Muscle layer of duodenum (tissue), 2 donors: Measurements from ENCODE around the gene CMTR1.

Experiments
- H3K27ac ChIP-seq: one replicate; pipeline ENCODE4 v1.7.0; 2013; ENCODE audit warnings: mild to moderate bottlenecking, low read length
- H3K27me3 ChIP-seq: one replicate; pipeline ENCODE4 v1.7.0; 2013; ENCODE audit warnings: low read depth, mild to moderate bottlenecking, control low read depth, low read length
- H3K36me3 ChIP-seq, 2 donors: one replicate each; pipeline ENCODE4 v1.7.0; 2013; ENCODE audit warnings: low read length in 2 of 2, control low read depth in 1 of 2, mild to moderate bottlenecking in 1 of 2; ENCODE audit not compliant: insufficient read depth in 2 of 2, control insufficient read depth in 1 of 2
- H3K4me1 ChIP-seq, 2 donors: one replicate each; pipeline ENCODE4 v1.7.0; 2013; ENCODE audit warnings: low read length in 2 of 2, mild to moderate bottlenecking in 2 of 2, control low read depth in 1 of 2, moderate library complexity in 1 of 2; ENCODE audit not compliant: insufficient read depth in 2 of 2, control insufficient read depth in 1 of 2
- H3K4me3 ChIP-seq, 2 donors: one replicate each; pipeline ENCODE4 v1.7.0; 2013; ENCODE audit warnings: low read length in 2 of 2, low read depth in 1 of 2, mild to moderate bottlenecking in 1 of 2
- H3K9me3 ChIP-seq, 2 donors: one replicate each; pipeline ENCODE4 v1.7.0; 2013; ENCODE audit warnings: low read length in 2 of 2, control low read depth in 1 of 2, mild to moderate bottlenecking in 1 of 2; ENCODE audit not compliant: control insufficient read depth in 1 of 2
- donor health status: healthy.

The CMTR1 gene

DNA sequence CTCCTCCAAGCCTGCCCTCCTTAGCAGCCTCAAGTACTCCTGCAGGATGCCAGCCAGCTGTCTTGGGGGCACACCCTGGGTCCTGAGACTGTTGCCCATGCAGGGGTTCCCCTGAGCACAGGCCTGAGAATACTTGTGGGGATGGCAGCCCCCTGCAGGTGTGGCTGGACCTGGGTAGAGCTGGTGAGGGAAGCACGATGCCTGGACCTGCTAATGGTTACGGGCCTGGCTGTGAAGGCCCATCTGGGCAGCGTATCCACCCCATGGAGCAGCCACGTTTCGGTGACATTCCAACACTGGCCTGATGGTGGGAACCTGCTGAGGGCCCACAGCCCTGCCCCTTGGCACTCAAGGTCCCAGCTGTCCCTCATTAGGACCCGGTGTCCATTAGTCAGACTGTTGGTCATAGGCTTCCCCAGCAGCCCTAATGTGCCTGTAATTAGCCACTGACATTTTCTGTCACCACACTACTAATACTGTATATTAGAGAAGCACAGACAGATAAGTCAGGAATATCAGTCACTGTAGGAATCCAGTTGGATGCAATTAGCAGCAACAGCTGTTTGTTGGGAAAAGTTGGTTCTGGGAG, 46.3 kb downstream of the CMTR1 start:
- Histone ChIP-seq H3K27me3 (no peaks in the 10 kb centered on the region), H3K9me3 (no peaks in the 10 kb centered on the region), H3K4me3 (no peak overlapping the region), H3K36me3 (peaks cover 57 to 94% of the 10 kb centered on the region in 2 donors), H3K4me1 (peaks cover 0 to 12% of the 10 kb centered on the region in 2 donors), H3K27ac (no peak overlapping the region)

GRCh38 chr6:37480118-37480736, 47.2 kb downstream of the CMTR1 start:
- Histone ChIP-seq H3K4me1 (peaks cover 0 to 12% of the 10 kb centered on the region in 2 donors), H3K9me3 (no peaks in the 10 kb centered on the region), H3K4me3 (no peak overlapping the region), H3K27ac (no peak overlapping the region), H3K36me3 (peaks cover 48 to 87% of the 10 kb centered on the region in 2 donors), H3K27me3 (no peaks in the 10 kb centered on the region)

DNA sequence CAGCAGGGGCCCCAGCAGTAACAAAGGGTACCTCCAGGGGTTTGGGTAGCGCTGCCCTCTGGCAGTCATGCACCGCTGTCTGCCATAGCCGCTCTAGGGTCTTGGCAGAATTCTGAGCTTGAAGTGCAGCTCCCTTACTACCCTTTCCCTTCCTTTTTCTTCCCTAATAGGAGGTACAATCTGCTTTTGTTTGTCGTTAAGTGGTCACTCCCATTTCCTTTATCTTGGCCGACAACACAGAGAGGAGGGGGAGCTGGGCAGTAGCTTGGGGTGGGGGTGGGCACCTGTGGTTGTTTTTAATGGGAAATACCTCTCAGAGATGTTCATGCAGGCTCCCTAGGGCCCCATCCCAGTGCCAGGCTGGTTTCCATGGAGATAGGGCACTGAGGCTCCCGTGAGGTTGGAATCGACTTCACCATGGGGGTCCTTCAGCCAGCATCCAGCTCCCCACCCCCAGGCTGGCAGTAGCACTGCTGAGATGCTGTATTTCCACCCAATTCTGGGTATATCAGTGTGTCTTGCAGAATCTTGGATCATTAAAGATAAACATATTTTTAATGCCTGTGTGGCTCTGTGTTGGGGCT, 48.0 kb downstream of the CMTR1 start:
- peaks cover 42 to 78% of the 10 kb centered on the region in 2 donors for H3K36me3 ChIP-seq
- H3K9me3 ChIP-seq = no peaks in the 10 kb centered on the region
- no peaks in the 10 kb centered on the region for H3K27me3 ChIP-seq
- peaks cover 0 to 12% of the 10 kb centered on the region in 2 donors for H3K4me1 ChIP-seq
- no peak overlapping the region for H3K4me3 ChIP-seq
- no peak overlapping the region for H3K27ac ChIP-seq

DNA sequence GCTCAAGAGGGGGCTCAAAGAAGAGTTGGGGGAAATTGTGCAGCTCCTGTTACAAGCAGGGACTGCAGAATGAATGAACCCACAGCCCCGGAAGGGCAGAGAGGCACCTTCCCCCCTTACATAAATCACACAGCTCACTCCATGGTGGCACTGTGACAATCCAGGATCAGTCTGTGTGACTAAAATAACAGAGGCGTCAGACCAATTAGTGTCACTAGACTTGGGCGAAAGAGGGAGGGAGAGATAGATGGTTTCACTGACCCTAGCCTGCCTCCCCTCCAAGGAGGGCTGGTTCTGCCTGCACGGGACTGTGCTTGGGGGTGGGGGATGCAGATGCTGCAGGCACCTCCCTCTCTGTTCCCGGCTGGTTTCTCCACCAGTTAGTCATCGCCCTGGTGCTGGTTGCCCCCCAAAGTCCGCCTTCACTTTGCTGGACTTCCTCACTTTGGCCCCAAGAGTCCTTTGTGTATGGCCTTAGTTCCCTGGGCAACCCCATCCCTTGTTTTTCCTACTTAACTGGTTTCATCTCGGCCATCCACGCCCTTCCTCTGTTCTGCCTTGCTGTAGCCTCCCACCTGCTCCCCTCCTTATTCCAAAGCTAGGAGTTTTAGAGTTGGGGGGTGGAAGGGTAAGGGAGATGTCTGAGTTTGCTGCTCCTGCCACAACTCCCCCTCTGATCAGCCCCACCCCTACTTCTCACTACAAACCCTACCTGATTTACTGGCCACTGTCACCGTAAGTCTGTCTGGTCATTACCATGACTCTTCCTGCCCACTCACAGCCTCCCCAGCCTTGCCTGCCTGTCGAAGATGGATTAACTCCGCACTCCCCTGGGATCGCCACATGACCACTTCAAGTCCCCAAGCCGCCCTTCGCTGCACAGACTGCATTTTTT, 48.9 kb downstream of the CMTR1 start:
- Histone ChIP-seq H3K36me3 (peaks cover 36 to 70% of the 10 kb centered on the region in 2 donors), H3K27ac (no peak overlapping the region), H3K9me3 (no peaks in the 10 kb centered on the region)

DNA sequence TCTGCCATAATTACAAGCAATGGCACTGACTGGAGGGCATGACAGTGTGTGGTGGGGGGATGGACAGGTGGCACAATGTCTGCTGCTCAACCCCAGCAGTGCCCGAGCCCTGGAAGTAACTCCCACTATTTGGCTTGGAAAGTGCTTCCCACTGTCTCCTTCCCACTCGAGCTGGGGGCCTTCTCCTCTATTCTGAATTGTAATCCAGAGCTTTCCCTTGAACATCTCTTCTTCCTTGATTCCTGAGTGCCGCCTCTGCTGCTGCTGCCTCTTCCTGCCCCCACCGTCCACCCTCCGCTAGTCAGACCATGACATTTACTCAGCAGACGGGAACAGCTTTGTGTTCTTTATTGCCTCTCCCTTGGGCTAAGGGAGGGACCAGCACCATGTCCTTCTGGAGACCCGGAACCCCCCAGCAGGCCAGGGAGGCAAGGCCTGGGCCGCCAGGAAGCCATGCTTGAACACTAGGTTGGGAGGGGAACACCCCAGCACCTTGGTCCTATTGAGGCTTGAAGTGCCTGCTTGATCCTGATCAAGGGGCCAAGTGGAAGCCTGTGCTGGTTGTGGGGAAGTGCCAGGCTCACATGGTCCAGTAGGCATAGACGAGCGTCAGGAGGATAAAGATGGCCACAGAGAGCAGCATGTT, 49.7 kb downstream of the CMTR1 start:
- H3K4me3 ChIP-seq = no peak overlapping the region
- peaks cover 0 to 12% of the 10 kb centered on the region in 2 donors for H3K4me1 ChIP-seq
- no peak overlapping the region for H3K27ac ChIP-seq
- H3K27me3 ChIP-seq = no peaks in the 10 kb centered on the region
- peaks cover 34 to 63% of the 10 kb centered on the region in 2 donors for H3K36me3 ChIP-seq
- no peaks in the 10 kb centered on the region for H3K9me3 ChIP-seq

More for the DNA sequence above, 48.9 kb downstream of the CMTR1 start:
- Histone ChIP-seq H3K27me3 (no peaks in the 10 kb centered on the region), H3K4me1 (peaks cover 0 to 12% of the 10 kb centered on the region in 2 donors), H3K4me3 (no peak overlapping the region)

GRCh38 chr6:37483252-37483901, 50.4 kb downstream of the CMTR1 start:
- H3K27me3 ChIP-seq = no peaks in the 10 kb centered on the region
- peaks cover 0 to 12% of the 10 kb centered on the region in 2 donors for H3K4me1 ChIP-seq
- no peak overlapping the region for H3K27ac ChIP-seq
- H3K4me3 ChIP-seq = no peak overlapping the region
- no peaks in the 10 kb centered on the region for H3K9me3 ChIP-seq
- H3K36me3 ChIP-seq = peaks cover 33 to 56% of the 10 kb centered on the region in 2 donors

- Histone ChIP-seq H3K27me3 (no peaks in the 10 kb centered on the region), H3K9me3 (no peaks in the 10 kb centered on the region), H3K27ac (no peak overlapping the region), H3K4me3 (no peak overlapping the region), H3K36me3 (peaks cover 27 to 48% of the 10 kb centered on the region in 2 donors), H3K4me1 (peaks cover 0 to 12% of the 10 kb centered on the region in 2 donors)
Observed at GRCh38 chr6:37483917-37484785, 51.1 kb downstream of the CMTR1 start.

- peaks cover 0 to 12% of the 10 kb centered on the region in 2 donors for H3K4me1 ChIP-seq
- H3K4me3 ChIP-seq = no peak overlapping the region
- no peak overlapping the region for H3K27ac ChIP-seq
- no peaks in the 10 kb centered on the region for H3K9me3 ChIP-seq
- H3K36me3 ChIP-seq = peaks cover 20 to 42% of the 10 kb centered on the region in 2 donors
- no peaks in the 10 kb centered on the region for H3K27me3 ChIP-seq
Observed at GRCh38 chr6:37484786-37485170, 51.8 kb downstream of the CMTR1 start.

DNA sequence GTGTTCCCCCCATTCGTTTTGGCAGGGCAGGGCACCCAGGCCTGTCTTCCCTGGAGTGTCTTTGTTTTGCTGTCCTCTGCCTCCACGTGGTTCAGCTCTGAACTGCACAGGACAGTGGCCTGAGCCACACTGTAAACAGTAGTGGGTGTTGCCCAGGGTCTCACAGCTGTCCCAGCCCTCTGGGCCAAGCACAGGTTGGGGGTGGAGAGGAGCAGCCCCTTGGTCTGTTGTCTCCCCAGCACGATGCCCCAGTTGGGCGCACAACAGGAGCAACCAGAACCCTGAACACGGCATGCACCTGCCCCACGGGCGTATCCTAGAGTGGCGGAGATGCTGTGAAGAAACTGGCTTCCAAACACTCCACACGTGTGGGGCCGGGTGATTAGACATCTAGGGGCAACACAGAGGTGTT, 52.3 kb downstream of the CMTR1 start:
- Histone ChIP-seq H3K36me3 (peaks cover 18 to 37% of the 10 kb centered on the region in 2 donors), H3K27ac (no peak overlapping the region), H3K4me1 (peaks cover 0 to 12% of the 10 kb centered on the region in 2 donors), H3K4me3 (no peak overlapping the region), H3K9me3 (no peaks in the 10 kb centered on the region), H3K27me3 (no peaks in the 10 kb centered on the region)
